ENCODE measurements around the gene ZYX. TPM values are rescaled to one million over a fixed set of nuclear protein-coding genes. Genes with fewer than 3 reads are reported as not detected.

ZYX gene
- total RNA-seq, 1 donor from 2014 or later: 344 TPM

Other genes starting within 250 kb of the ZYX start
- not detected in 2 replicates for gene PIP, start 249.3 kb upstream of the ZYX start, total RNA-seq
- gene TAS2R39, start 197.9 kb upstream of the ZYX start, total RNA-seq: not detected in 2 replicates
- gene TAS2R40, start 159.3 kb upstream of the ZYX start, total RNA-seq: not detected in 2 replicates
- gene GSTK1, start 117.9 kb upstream of the ZYX start, total RNA-seq: 141 and 171 TPM in 2 replicates
- gene TMEM139, start 96.4 kb upstream of the ZYX start, total RNA-seq: 0.82 and 1.1 TPM in 2 replicates
- 12.4 and 19.7 TPM in 2 replicates for gene CASP2, start 93.0 kb upstream of the ZYX start, total RNA-seq
- gene CLCN1, start 65.2 kb upstream of the ZYX start, total RNA-seq: not detected in 2 replicates
- gene FAM131B, start 18.6 kb upstream of the ZYX start, total RNA-seq: 0.53 and 1.6 TPM in 2 replicates
- not detected in 2 replicates for gene EPHA1, start 27.5 kb downstream of the ZYX start, total RNA-seq
- not detected in 2 replicates for gene TAS2R60, start 62.1 kb downstream of the ZYX start, total RNA-seq
- not detected in 2 replicates for gene TAS2R41, start 96.5 kb downstream of the ZYX start, total RNA-seq
- not detected in 2 replicates for gene CTAGE15, start 190.5 kb downstream of the ZYX start, total RNA-seq
- gene TCAF2, start 239.6 kb downstream of the ZYX start, total RNA-seq: 18.5 and 26.6 TPM in 2 replicates